SH-SY5Y (cell line): ENCODE measurements around the gene C1QTNF2.

Experiments used
- GATA2 ChIP-seq: IDR thresholded peaks from 2 replicates; pipeline ENCODE4 v1.6.1; 2011; ENCODE audit warnings: mild to moderate bottlenecking, low read depth, low read length
- GATA3 ChIP-seq: IDR thresholded peaks from 2 replicates; pipeline ENCODE4 v1.6.1; 2011; ENCODE audit warnings: low read depth, mild to moderate bottlenecking, low read length, moderate library complexity

- TF ChIP-seq GATA3: no peak
- TF ChIP-seq GATA2: peak; percentile 9; the same call in 1 of the 2 replicates
These were observed 48.4 kb upstream of the C1QTNF2 start, which contains the start of gene SLU7 for GRCh38 chr5:160418561-160419457.
